Naive thymus-derived CD4-positive, alpha-beta T cell (primary cell): Measurements from ENCODE around the gene PNMA8B. TPM values are rescaled to one million over a fixed set of nuclear protein-coding genes. Genes with fewer than 3 reads are reported as not detected.

ENCODE experiments used
- ATAC-seq: fragments of 150-1000 bp; cut with Tn5 transposase; 2 replicates; pipeline ENCODE4 v1.10.0; 2021; ENCODE audit warnings: mild to moderate bottlenecking, moderate library complexity
- CTCF ChIA-PET: fragments of 350-600 bp; sonication (Branson Sonifier 250); formaldehyde crosslinking; loops from one replicate; lab custom pipeline; 2021; ENCODE audit warnings: antibody characterized with exemption; lab: Charles Lee
- POLR2A ChIA-PET: fragments of 350-600 bp; sonication (Branson Sonifier 250); formaldehyde crosslinking; loops from one replicate; lab custom pipeline; 2021; ENCODE audit warnings: antibody characterized with exemption, inconsistent platforms; lab: Charles Lee
- DNase-seq, 9 donors: peaks; one replicate each; pipeline versions ENCODE4 v3.0.0 to v3.0.0-alpha.2; 2020 to 2022; ENCODE audit warnings: mixed read lengths in 1 of 9
- H3K27ac ChIP-seq: one replicate; pipeline ENCODE4 v1.7.0; 2013; ENCODE audit warnings: mild to moderate bottlenecking, low read depth, low read length, moderate library complexity
- H3K27me3 ChIP-seq, 2 donors: one replicate each; pipeline ENCODE4 v1.7.0; 2013; ENCODE audit warnings: low read length in 2 of 2, mild to moderate bottlenecking in 2 of 2, moderate library complexity in 2 of 2; ENCODE audit not compliant: control insufficient read depth in 2 of 2, insufficient read depth in 2 of 2
- H3K36me3 ChIP-seq, 3 experiments: 1 replicate in 2 of 3; 2 replicates in 1 of 3; pipeline ENCODE4 v1.7.0; 2013; ENCODE audit warnings: low read length in 3 of 3, mild to moderate bottlenecking in 3 of 3, moderate library complexity in 1 of 3; ENCODE audit not compliant: insufficient read depth in 3 of 3, control insufficient read depth in 2 of 3
- H3K4me1 ChIP-seq, 2 donors: one replicate each; pipeline ENCODE4 v1.7.0; 2013; ENCODE audit warnings: low read length in 2 of 2, mild to moderate bottlenecking in 2 of 2, moderate library complexity in 1 of 2; ENCODE audit not compliant: control insufficient read depth in 2 of 2, insufficient read depth in 2 of 2
- H3K4me3 ChIP-seq: 2 replicates; pipeline ENCODE4 v1.7.0; 2013; ENCODE audit warnings: mild to moderate bottlenecking, low read length
- H3K9me3 ChIP-seq, 3 experiments: 1 replicate in 2 of 3; 2 replicates in 1 of 3; pipeline ENCODE4 v1.7.0; 2013; ENCODE audit warnings: low read length in 3 of 3; ENCODE audit not compliant: control insufficient read depth in 2 of 3
- H3K27ac Mint-ChIP-seq, 9 donors: one replicate each; pipeline ENCODE4 v1.8.0; 2020 to 2022; ENCODE audit warnings: mixed read lengths in 9 of 9, mild to moderate bottlenecking in 8 of 9, moderate library complexity in 5 of 9, inconsistent platforms in 2 of 9
- H3K27me3 Mint-ChIP-seq, 5 donors: one replicate each; pipeline ENCODE4 v1.8.0; 2021 to 2022; ENCODE audit warnings: mixed read lengths in 5 of 5, mild to moderate bottlenecking in 1 of 5
- H3K36me3 Mint-ChIP-seq, 5 donors: one replicate each; pipeline ENCODE4 v1.8.0; 2020 to 2022; ENCODE audit warnings: mixed read lengths in 5 of 5, mild to moderate bottlenecking in 3 of 5, inconsistent platforms in 1 of 5
- H3K4me1 Mint-ChIP-seq, 7 donors: one replicate each; pipeline ENCODE4 v1.8.0; 2020 to 2022; ENCODE audit warnings: mixed read lengths in 7 of 7, mild to moderate bottlenecking in 3 of 7, inconsistent platforms in 1 of 7
- H3K4me3 Mint-ChIP-seq, 10 donors: one replicate each; pipeline ENCODE4 v1.8.0; 2020 to 2022; ENCODE audit warnings: mild to moderate bottlenecking in 10 of 10, mixed read lengths in 10 of 10, moderate library complexity in 6 of 10, inconsistent platforms in 2 of 10
- H3K9me3 Mint-ChIP-seq, 11 donors: one replicate each; pipeline ENCODE4 v1.8.0; 2020 to 2022; ENCODE audit warnings: mixed read lengths in 11 of 11, mild to moderate bottlenecking in 4 of 11, inconsistent platforms in 1 of 11, moderate library complexity in 1 of 11
- intact Hi-C, 2 donors: fragments of 100-400 bp; cut with micrococcal nuclease; formaldehyde crosslinking; loops; one replicate each; pipeline ENCODE4 v1.15.1; 2023
- polyA plus RNA-seq, 2 donors: library from polyadenylated mRNA; unstranded; fragments of 300-500 nt; fragmentation: Illumina TruSeq; gene quantifications; one replicate each; pipeline ENCODE4 v1.2.3, GENCODE V29; 2021
- total RNA-seq, 6 experiments: library from RNA in 5 of 6; stranded (reverse) in 5 of 6; gene quantifications; 1 replicate in 5 of 6; 2 replicates in 1 of 6; pipeline ENCODE4 v1.2.3 and lab custom pipeline; 2021 to 2026

PNMA8B gene
- total and polyA plus RNA-seq, 7 experiments from 2014 or later = 0.24 to 2.3 (median 1.4) TPM; not detected in 1

- POLR2A ChIA-PET = interaction anchor here (1.6 kb wide), 1 partner anchor 11 kb away, joined by 4 read pairs; no protein-coding TSS in a partner anchor
Measured at GRCh38 chr19:46533621-46534081, 38.0 kb upstream of the PNMA8B start.

GRCh38 chr19:46533078-46533620 is 37.5 kb upstream of the PNMA8B start:
- ATAC-seq = no peak

More at GRCh38 chr19:46533621-46534081, 38.0 kb upstream of the PNMA8B start:
- Histone ChIP-seq H3K27me3 (no peaks in the 10 kb centered on the region), H3K27ac (no peak overlapping the region), H3K36me3 (no peaks in the 10 kb centered on the region), H3K9me3 (no peaks in the 10 kb centered on the region), H3K4me1 (peaks cover 8 to 16% of the 10 kb centered on the region in 2 donors), H3K4me3 (no peak overlapping the region)
- Mint-ChIP-seq H3K27ac (peak overlapping the region in 1 of 9 donors; percentile 65), H3K36me3 (no peaks in the 10 kb centered on the region), H3K9me3 (peaks cover 0 to 1% (median 0%) of the 10 kb centered on the region in 11 donors), H3K4me1 (peaks cover 16 to 24% (median 19%) of the 10 kb centered on the region in 7 donors), H3K27me3 (peaks cover 0 to 9% (median 0%) of the 10 kb centered on the region in 5 donors), H3K4me3 (no peak overlapping the region)
- ATAC-seq (no peak), DNase-seq (no peak)
- intact Hi-C loops = no loop called here
- CTCF ChIA-PET = no interaction called here

GRCh38 chr19:46530636-46531035 is 35.0 kb upstream of the PNMA8B start:
- Histone ChIP-seq H3K27ac (no peak overlapping the region), H3K27me3 (no peaks in the 10 kb centered on the region), H3K9me3 (no peaks in the 10 kb centered on the region), H3K36me3 (no peaks in the 10 kb centered on the region), H3K4me1 (peaks cover 8 to 16% of the 10 kb centered on the region in 2 donors), H3K4me3 (no peak overlapping the region)
- ChIA-PET POLR2A (interaction anchor here (0.7 to 1.0 kb wide), 2 partner anchors 11 to 110 kb away, joined by 3 read pairs; no protein-coding TSS in a partner anchor), CTCF (interaction anchor here (0.6 to 7.6 kb wide), 9 partner anchors 8 to 425 kb away, joined by 3 to 103 read pairs (median 7); partner anchors contain the start of gene DACT3)
- Mint-ChIP-seq H3K4me1 (peaks cover 13 to 27% (median 20%) of the 10 kb centered on the region in 7 donors), H3K27ac (peak overlapping the region in 1 of 9 donors; percentile 89), H3K4me3 (peak overlapping the region in 1 of 10 donors; percentile 13), H3K27me3 (peaks cover 0 to 3% (median 0%) of the 10 kb centered on the region in 5 donors), H3K9me3 (peaks cover 0 to 4% (median 0%) of the 10 kb centered on the region in 11 donors), H3K36me3 (peaks cover 0 to 5% (median 0%) of the 10 kb centered on the region in 5 donors)
- intact Hi-C loops = no loop called here
- DNase-seq = no peak
- ATAC-seq = no peak

More at GRCh38 chr19:46533078-46533620, 37.5 kb upstream of the PNMA8B start:
- peaks cover 0 to 1% (median 0%) of the 10 kb centered on the region in 11 donors for H3K9me3 Mint-ChIP-seq
- CTCF ChIA-PET = no interaction called here
- H3K4me3 Mint-ChIP-seq = no peak overlapping the region
- no peak for DNase-seq
- peak overlapping the region in 1 of 9 donors; percentile 9 for H3K27ac Mint-ChIP-seq
- Histone ChIP-seq H3K9me3 (no peaks in the 10 kb centered on the region), H3K36me3 (no peaks in the 10 kb centered on the region), H3K4me3 (no peak overlapping the region), H3K4me1 (peaks cover 8 to 16% of the 10 kb centered on the region in 2 donors), H3K27me3 (no peaks in the 10 kb centered on the region), H3K27ac (no peak overlapping the region)
- H3K27me3 Mint-ChIP-seq = peaks cover 0 to 9% (median 0%) of the 10 kb centered on the region in 5 donors
- no peaks in the 10 kb centered on the region for H3K36me3 Mint-ChIP-seq
- intact Hi-C loops = no loop called here
- H3K4me1 Mint-ChIP-seq = peaks cover 16 to 24% (median 19%) of the 10 kb centered on the region in 7 donors
- POLR2A ChIA-PET = interaction anchor here (1.1 to 1.6 kb wide), 2 partner anchors 8 to 10 kb away, joined by 3 to 4 read pairs; no protein-coding TSS in a partner anchor

DNA sequence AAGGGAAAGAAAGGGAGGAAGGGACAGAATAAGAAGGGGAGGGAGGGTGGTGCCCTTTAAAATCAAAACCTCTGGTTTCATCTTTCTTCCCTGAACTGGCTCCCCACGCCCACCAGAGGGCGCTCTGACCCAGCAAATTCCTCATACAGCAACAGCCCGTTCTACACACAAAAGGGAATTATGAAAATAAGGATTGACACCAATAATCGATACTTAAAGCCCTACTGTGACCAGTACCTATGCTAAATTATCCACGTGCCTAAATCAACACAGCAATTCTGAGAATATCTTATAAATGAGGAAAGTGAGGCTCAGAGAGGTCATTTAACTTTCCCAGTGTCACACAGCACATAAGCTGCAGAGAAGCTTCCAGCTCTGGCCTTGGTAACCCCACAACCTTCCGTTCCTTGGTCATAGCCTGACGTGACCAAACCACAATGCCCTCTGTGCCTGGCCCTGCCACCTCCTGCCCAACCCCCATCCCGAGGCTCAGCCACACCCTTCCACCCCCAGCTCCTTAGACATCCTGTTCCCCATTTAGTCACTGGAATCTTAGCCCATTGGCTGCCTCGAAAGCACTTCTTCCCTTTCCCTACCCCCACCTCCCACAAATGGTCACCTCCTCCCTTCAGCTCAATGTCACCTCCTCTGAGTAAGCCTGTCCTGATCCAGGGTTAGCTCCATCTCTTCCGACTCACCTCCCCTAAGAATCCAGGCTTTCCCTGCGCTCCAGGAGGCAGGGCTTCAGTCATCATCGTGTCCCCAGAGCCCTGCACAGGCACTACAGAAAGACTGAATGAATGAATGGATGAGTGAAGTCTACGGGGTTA is 34.2 kb upstream of the PNMA8B start:
- peak overlapping the region in 4 of 10 donors; percentile 1 to 65 (median 32) for H3K4me3 Mint-ChIP-seq
- H3K4me1 Mint-ChIP-seq = peaks cover 15 to 35% (median 23%) of the 10 kb centered on the region in 7 donors
- peaks cover 0 to 12% (median 0%) of the 10 kb centered on the region in 5 donors for H3K36me3 Mint-ChIP-seq
- DNase-seq (peak; percentile 57 to 83 (median 73)), ATAC-seq (peak; percentile 95)
- H3K27ac Mint-ChIP-seq = peak overlapping the region in 7 of 9 donors; percentile 17 to 89 (median 68)
- CTCF ChIA-PET = interaction anchor here (0.6 to 7.6 kb wide), 17 partner anchors 8 to 223 kb away, joined by 3 to 103 read pairs (median 4); partner anchors contain the start of gene DACT3
- H3K27ac ChIP-seq = no peak overlapping the region
- no peak overlapping the region for H3K4me3 ChIP-seq
- no peaks in the 10 kb centered on the region for H3K27me3 ChIP-seq
- no peaks in the 10 kb centered on the region for H3K9me3 ChIP-seq
- peaks cover 0 to 4% (median 0%) of the 10 kb centered on the region in 11 donors for H3K9me3 Mint-ChIP-seq
- no peaks in the 10 kb centered on the region for H3K27me3 Mint-ChIP-seq
- POLR2A ChIA-PET = interaction anchor here (1.0 to 2.0 kb wide), 4 partner anchors 8 to 82 kb away, joined by 3 to 8 read pairs (median 4); no protein-coding TSS in a partner anchor
- no peaks in the 10 kb centered on the region for H3K36me3 ChIP-seq
- peaks cover 8 to 19% of the 10 kb centered on the region in 2 donors for H3K4me1 ChIP-seq
- intact Hi-C loops = loop anchor here (1.0 to 10.0 kb wide), 12 partner anchors 12 to 335 kb away; partner anchors contain the start of genes ARHGAP35 (in 1 of the 2) and CALM3 (in 1 of the 2)

DNA sequence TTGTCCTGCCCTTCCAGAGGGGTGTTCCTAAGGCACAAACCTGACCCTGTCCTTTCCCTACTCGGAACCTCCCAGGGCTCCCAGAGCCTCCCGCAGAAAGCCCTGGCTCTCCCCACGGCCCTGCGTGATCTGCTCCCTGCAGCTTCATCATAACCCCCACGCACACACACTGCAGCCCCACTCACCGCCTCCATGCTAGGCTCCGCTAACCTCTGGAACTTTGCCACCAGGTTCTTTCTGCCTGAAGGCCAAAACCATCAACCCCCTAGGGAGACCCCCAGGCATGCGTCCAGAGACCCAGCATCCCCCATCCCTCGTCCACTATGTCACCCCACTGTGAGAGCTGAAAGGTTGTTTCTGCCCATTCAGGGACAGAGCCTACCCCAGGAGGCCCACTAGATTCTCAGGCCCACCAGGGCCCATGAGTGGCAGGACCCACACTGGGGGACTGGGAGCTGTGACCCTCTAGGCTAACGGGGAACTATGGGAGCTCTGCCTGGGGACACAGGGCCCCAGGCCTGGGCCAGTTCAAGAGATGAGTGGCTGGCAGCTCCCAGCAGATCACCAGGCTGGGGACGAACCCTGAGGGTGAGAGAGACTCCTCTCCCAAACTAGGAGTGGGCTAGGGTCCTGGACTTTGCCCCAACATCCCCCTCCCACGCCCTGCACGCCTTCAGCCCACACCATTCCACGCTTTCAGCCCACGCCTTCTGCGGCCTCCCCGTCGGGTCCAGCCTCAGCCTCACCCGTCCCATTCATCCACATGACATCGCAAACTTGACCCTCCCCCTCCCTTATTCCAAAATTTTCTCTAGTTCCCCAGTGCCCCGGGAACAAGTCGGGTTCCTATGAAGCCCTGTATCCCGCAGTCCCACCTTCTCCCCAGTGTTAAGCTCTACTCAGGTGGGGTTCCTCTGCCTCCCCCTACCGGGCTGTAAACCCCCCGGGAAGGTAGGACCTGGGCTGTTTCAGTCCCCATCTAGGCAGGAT is 33.2 kb upstream of the PNMA8B start:
- intact Hi-C loops = loop anchor here (1.0 to 10.0 kb wide), 12 partner anchors 13 to 336 kb away; partner anchors contain the start of genes ARHGAP35 (in 1 of the 2) and CALM3 (in 1 of the 2)
- no peaks in the 10 kb centered on the region for H3K27me3 ChIP-seq
- no peak overlapping the region for H3K27ac ChIP-seq
- H3K9me3 ChIP-seq = no peaks in the 10 kb centered on the region
- H3K4me3 ChIP-seq = no peak overlapping the region
- ATAC-seq (no peak), DNase-seq (no peak)
- peaks cover 8 to 28% of the 10 kb centered on the region in 2 donors for H3K4me1 ChIP-seq
- H3K4me3 Mint-ChIP-seq = peak overlapping the region in 2 of 10 donors; percentile 1 to 10
- H3K27me3 Mint-ChIP-seq = no peaks in the 10 kb centered on the region
- no peaks in the 10 kb centered on the region for H3K36me3 ChIP-seq
- peaks cover 0 to 20% (median 0%) of the 10 kb centered on the region in 5 donors for H3K36me3 Mint-ChIP-seq
- peak overlapping the region in 7 of 9 donors; percentile 6 to 89 (median 72) for H3K27ac Mint-ChIP-seq
- ChIA-PET CTCF (interaction anchor here (0.7 to 7.6 kb wide), 13 partner anchors 9 to 311 kb away, joined by 3 to 103 read pairs (median 5); partner anchors contain the start of gene DACT3), POLR2A (interaction anchor here (0.6 to 2.0 kb wide), 6 partner anchors 9 to 133 kb away, joined by 3 to 8 read pairs (median 4); no protein-coding TSS in a partner anchor)
- H3K4me1 Mint-ChIP-seq = peaks cover 17 to 45% (median 31%) of the 10 kb centered on the region in 7 donors
- H3K9me3 Mint-ChIP-seq = peaks cover 0 to 9% (median 1%) of the 10 kb centered on the region in 11 donors
